Activated T-helper 2 cell treated with anti-CD3 and anti-CD28 coated beads, Interferon-gamma antibody, Interleukin-2, Interleukin-4, amounts not matched to agents 10 μg/mL and 5 μg/mL and 100 μg/mL, durations not matched to agents 14 hours and 24 hours and 36 hours (primary cell): Measurements from ENCODE around the gene ZDHHC14. TPM values are rescaled to one million over a fixed set of nuclear protein-coding genes. Genes with fewer than 3 reads are reported as not detected.

Source experiments
- DNase-seq: peaks from one replicate; pipeline ENCODE4 v3.0.0; 2021; ENCODE audit warnings: low spot score
- H3K27ac Mint-ChIP-seq: one replicate; pipeline ENCODE4 v1.8.0; 2021; ENCODE audit warnings: mixed read lengths
- H3K27me3 Mint-ChIP-seq: one replicate; pipeline ENCODE4 v1.8.0; 2021; ENCODE audit warnings: low read depth, mixed read lengths
- H3K36me3 Mint-ChIP-seq: one replicate; pipeline ENCODE4 v1.8.0; 2021; ENCODE audit warnings: low read depth, mixed read lengths
- H3K4me1 Mint-ChIP-seq: one replicate; pipeline ENCODE4 v1.8.0; 2021; ENCODE audit warnings: low read depth, mixed read lengths
- H3K4me3 Mint-ChIP-seq: one replicate; pipeline ENCODE4 v1.8.0; 2021; ENCODE audit warnings: low read depth, mild to moderate bottlenecking, moderate library complexity, mixed read lengths
- H3K9me3 Mint-ChIP-seq: one replicate; pipeline ENCODE4 v1.8.0; 2021; ENCODE audit warnings: mixed read lengths
- intact Hi-C: fragments of 100-400 bp; cut with micrococcal nuclease; formaldehyde crosslinking; loops from one replicate; pipeline ENCODE4 v1.15.1; 2023
- total RNA-seq: library from RNA; stranded (reverse); gene quantifications from 2 replicates; pipeline ENCODE4 v1.2.3, GENCODE V29; 2022

The ZDHHC14 gene
- total RNA-seq, 1 donor from 2014 or later: 8.4 TPM

DNA sequence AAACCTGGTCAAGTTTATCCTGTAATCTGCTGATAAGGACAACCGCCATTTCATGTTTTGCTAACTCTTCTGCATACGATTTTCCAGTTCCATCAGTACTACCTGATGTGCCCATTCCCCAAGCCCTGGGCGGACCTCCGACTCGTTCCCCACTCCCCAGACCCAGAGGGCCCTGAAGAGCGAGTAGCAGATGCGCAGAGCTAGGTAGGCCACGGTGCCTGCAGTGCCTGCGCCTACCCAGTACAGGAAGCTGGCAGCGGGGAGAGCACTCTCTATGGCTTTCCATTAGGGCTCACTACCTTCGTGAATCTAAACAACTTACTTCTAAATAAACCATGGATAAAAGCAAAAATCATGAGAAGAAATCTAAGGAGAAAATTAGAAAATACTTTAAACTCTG is 14.3 kb upstream of the ZDHHC14 start:
- no peak for DNase-seq
- peaks cover 43% of the 10 kb centered on the region for H3K27me3 Mint-ChIP-seq
- H3K36me3 Mint-ChIP-seq: no peaks in the 10 kb centered on the region
- H3K27ac Mint-ChIP-seq: no peak overlapping the region
- no peak overlapping the region for H3K4me3 Mint-ChIP-seq
- intact Hi-C loops: no loop called here
- H3K9me3 Mint-ChIP-seq: no peaks in the 10 kb centered on the region
- H3K4me1 Mint-ChIP-seq: peaks cover 16% of the 10 kb centered on the region

DNA sequence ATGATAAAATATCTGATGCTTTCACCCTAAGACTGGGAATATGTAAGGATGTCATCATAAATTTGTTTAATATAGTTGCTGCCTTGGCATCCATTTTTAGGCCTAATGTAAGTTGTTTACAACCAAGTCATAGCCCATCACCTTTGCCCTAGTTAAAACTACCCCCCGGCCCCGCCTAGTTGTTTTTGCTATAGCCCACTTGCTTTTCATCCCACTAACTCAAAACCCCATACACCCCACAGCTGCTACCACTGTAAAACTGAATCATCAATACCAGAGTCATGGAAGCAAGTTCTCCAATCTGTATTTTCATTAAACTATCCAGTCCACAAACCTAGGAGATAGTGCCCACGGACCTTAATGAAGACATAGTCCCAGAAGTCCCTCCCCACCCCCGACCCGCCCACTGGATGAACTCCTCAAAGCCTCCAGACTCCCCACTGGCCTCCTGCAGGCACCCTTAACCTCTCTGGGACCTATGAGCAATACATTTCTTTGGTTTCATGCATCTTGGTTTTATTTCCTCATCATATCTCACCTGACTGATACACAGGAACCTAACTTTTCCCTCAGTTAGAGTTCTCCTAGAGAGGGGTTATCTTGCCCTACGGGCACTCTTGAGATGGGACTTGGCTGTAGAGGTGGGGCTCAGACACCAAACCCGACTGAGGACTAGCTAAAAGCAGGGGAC is 12.5 kb upstream of the ZDHHC14 start:
- Mint-ChIP-seq H3K4me3 (no peak overlapping the region), H3K27me3 (peaks cover 48% of the 10 kb centered on the region), H3K36me3 (no peaks in the 10 kb centered on the region), H3K27ac (no peak overlapping the region), H3K9me3 (no peaks in the 10 kb centered on the region), H3K4me1 (peaks cover 16% of the 10 kb centered on the region)
- intact Hi-C loops: no loop called here
- no peak for DNase-seq

DNA sequence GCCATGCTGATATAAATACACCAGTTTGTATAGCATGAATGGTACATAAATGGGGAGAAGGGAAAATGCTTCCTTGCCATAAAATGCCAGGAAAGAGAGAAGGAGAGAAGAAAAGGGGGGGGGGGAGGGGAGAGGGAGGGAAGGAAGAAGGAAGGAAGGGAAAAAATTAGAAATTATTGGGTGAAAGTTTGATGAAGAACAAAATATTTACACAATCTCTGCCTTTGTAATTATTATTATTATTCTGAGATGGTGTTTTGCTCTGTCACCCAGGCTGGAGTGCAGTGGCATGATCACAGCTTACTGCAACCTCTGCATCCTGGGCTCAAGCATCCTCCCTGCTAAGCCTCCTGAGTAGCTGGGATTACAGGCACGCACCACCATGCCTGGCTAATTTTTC is 10.2 kb upstream of the ZDHHC14 start:
- no peaks in the 10 kb centered on the region for H3K9me3 Mint-ChIP-seq
- DNase-seq: no peak
- H3K36me3 Mint-ChIP-seq: no peaks in the 10 kb centered on the region
- H3K27me3 Mint-ChIP-seq: peaks cover 42% of the 10 kb centered on the region
- no peak overlapping the region for H3K27ac Mint-ChIP-seq
- H3K4me3 Mint-ChIP-seq: no peak overlapping the region
- intact Hi-C loops: no loop called here
- peaks cover 16% of the 10 kb centered on the region for H3K4me1 Mint-ChIP-seq

DNA sequence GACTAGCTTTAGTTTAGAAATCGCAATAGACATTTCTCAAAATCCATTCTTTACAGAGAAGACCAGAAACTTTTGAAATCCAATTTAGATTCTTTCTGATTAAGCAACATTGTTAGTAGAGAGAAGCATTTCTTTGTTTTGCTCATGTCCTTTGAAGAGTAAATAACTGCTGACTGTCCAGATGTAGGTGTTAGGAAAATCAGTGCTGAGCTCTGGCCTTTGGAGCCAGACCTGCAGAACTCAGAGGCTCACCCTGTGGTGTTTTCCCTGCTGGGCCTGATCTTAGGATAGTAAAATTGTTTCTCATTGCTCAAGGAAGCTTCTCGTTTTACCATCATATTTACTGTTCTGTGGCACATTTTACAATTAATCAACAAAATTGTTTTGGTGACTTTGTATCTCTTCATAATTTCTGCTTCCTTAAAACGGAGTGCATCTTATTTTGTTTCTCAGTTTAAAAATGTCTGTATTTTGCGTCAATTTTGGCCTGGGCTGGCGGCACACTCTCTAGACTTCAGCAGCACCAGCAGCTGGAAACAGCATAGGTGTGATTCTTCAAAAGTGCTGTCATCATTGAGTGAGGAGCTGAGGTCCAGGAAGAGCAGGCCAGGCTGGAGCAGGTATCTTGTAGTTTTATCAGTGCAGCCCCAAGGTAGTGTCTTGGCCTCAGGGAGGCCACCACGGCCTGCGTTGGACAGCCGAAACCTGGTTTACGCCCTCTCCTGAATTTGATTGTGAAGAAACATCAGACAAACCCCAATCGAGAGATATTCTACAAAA is 8.3 kb upstream of the ZDHHC14 start:
- peaks cover 25% of the 10 kb centered on the region for H3K4me1 Mint-ChIP-seq
- no peak overlapping the region for H3K4me3 Mint-ChIP-seq
- H3K9me3 Mint-ChIP-seq: no peaks in the 10 kb centered on the region
- peaks cover 35% of the 10 kb centered on the region for H3K27me3 Mint-ChIP-seq
- H3K27ac Mint-ChIP-seq: no peak overlapping the region
- DNase-seq: no peak
- intact Hi-C loops: no loop called here
- no peaks in the 10 kb centered on the region for H3K36me3 Mint-ChIP-seq

DNA sequence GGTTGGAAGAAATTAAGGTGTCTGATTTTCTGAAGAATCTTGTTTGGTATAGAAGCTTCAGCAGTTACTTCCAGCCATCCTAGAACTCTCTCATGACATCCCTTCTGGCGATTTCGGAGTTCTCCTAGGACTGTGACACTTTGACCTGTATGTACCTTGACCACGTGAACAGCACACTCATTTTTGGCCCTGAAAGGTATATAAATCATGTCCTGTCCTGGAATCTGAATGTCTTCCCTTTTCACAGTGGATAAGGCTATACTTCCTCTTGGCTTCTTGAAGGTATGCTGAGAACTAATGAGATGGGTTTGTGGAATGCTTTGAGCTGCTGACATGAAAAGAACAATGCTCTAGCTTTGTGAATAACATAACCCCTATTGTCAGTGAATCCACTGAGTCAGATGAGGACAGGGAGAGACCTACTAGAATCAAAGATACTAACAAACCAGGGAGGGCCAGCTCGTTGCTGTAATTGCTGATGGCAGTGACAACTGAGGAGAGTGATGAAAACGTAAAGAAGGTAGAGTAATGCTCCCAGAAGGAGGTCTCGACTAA is 6.0 kb upstream of the ZDHHC14 start:
- Mint-ChIP-seq H3K27me3 (peaks cover 26% of the 10 kb centered on the region), H3K4me1 (peaks cover 17% of the 10 kb centered on the region), H3K36me3 (no peaks in the 10 kb centered on the region), H3K27ac (no peak overlapping the region), H3K9me3 (no peaks in the 10 kb centered on the region), H3K4me3 (no peak overlapping the region)
- intact Hi-C loops: no loop called here
- DNase-seq: no peak

DNA sequence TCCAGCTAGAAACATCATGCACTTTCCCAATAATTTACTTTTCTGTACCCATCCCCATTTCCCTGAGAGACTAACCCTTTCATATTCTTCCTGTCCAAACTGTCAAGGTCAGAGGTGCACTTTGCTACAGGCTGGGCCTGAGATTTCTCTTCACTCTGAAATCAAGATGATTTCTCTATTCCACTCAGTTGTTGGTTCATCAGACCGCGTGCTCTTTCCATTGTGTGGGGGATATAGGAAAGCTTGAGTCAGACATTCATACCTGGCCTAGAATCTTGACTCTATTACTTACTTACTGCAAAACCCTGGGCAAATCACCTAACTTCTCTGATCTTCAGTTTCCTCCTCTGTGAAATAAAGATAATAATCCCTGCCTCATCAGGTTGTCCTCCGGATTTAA is 4.7 kb upstream of the ZDHHC14 start:
- H3K4me1 Mint-ChIP-seq: peaks cover 16% of the 10 kb centered on the region

DNA sequence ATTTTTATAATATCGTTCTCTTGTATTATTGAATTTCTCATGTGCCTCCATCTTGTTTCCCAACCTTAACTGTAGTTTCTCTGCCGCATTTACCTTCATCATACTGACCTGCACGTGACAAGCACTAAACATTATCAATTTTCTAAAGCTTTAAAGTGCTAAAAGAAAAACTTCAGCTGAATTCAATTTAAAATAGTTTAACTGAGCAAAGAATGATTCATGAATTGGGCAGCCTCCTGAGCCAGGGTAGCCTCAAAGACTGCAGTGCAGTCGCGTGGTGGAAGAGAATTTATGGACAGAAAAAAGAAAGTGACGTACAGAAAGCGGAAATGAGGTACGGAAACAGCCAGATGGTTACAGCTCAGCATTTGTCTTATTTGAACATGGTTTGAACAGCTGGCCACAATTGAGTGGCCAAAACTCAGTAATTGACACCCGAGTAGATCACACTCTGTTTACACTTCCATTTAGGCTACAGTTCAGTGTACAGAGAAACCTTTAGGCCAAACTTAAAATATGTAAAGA is 4.2 kb upstream of the ZDHHC14 start:
- DNase-seq: no peak
- H3K4me3 Mint-ChIP-seq: no peak overlapping the region
- H3K36me3 Mint-ChIP-seq: no peaks in the 10 kb centered on the region
- H3K4me1 Mint-ChIP-seq: peaks cover 16% of the 10 kb centered on the region
- intact Hi-C loops: no loop called here
- peaks cover 13% of the 10 kb centered on the region for H3K27me3 Mint-ChIP-seq
- H3K27ac Mint-ChIP-seq: peak overlapping the region; percentile 1
- H3K9me3 Mint-ChIP-seq: no peaks in the 10 kb centered on the region

More for the DNA sequence above, 4.7 kb upstream of the ZDHHC14 start:
- no peaks in the 10 kb centered on the region for H3K9me3 Mint-ChIP-seq
- H3K27ac Mint-ChIP-seq: no peak overlapping the region
- intact Hi-C loops: no loop called here
- no peak for DNase-seq
- peaks cover 16% of the 10 kb centered on the region for H3K27me3 Mint-ChIP-seq
- H3K36me3 Mint-ChIP-seq: no peaks in the 10 kb centered on the region
- H3K4me3 Mint-ChIP-seq: no peak overlapping the region

DNA sequence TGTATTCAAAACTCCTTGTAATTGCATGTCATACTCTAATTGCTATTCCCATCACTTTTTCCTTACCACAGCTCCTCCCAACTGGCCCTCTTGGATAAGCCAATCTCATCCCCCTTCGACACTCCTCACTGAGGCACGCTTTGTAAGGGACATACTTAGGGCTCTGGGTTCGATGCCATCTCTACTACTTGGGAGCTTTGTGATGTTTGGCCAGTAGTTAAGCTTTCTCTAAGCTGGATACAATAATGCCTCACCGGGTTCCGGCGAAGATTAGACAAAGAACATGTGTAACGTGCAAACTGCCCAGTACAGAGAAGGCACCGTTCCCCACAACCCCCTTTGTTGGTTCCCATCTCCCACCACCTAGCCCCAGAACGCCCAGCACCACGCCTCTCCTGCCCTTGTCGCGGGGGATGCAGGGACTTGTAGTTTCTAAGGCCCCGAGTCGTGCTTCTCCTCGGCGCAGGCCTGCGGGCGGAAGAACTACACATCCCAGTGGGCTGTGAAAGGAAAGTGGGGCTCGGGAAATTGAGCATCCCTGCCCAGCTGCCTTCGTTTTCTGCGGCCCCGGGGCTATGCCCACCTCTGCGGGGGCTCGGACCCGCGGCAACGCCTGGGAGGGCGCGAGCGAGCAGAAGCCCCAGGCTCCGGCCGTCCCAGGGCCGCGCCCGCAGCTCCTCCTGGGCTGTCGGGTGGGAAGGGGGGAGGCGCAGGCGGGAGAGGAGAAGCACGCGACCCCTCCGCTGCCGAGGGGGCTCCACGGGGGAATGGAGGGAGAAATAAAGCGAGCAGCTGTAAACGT is 1.1 kb upstream of the ZDHHC14 start:
- peak overlapping the region; percentile 74 for H3K4me3 Mint-ChIP-seq
- intact Hi-C loops: loop anchor here (1.0 to 10.0 kb wide), 6 partner anchors 57 to 565 kb away; partner anchors contain the start of gene TMEM242
- peak; percentile 84 for DNase-seq
- H3K27me3 Mint-ChIP-seq: peaks cover 14% of the 10 kb centered on the region
- H3K36me3 Mint-ChIP-seq: peaks cover 15% of the 10 kb centered on the region
- H3K9me3 Mint-ChIP-seq: no peaks in the 10 kb centered on the region
- peaks cover 29% of the 10 kb centered on the region for H3K4me1 Mint-ChIP-seq
- H3K27ac Mint-ChIP-seq: peak overlapping the region; percentile 59

DNA sequence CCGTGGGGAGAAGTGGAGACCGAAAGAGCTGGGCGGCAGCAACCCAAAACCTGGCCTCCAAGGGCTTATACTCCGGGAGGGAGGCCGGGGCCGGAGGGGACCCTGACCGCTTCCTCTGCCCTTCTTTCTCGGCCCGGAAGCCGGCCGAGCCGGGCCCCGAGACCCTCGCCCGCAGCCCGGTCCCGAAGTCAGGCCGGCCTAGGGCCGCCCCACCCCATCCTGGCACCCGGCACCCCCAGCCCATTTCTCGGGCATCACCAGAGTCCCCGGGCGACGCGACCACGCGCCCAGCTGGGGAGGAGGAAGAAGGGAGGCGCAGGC is 572 bp upstream of the ZDHHC14 start:
- intact Hi-C loops: loop anchor here (1.0 to 10.0 kb wide), 6 partner anchors 57 to 564 kb away; partner anchors contain the start of gene TMEM242
- Mint-ChIP-seq H3K36me3 (peaks cover 17% of the 10 kb centered on the region), H3K4me3 (peak overlapping the region; percentile 74), H3K4me1 (peaks cover 31% of the 10 kb centered on the region), H3K9me3 (no peaks in the 10 kb centered on the region), H3K27me3 (peaks cover 14% of the 10 kb centered on the region), H3K27ac (peak overlapping the region; percentile 59)
- no peak for DNase-seq

DNA sequence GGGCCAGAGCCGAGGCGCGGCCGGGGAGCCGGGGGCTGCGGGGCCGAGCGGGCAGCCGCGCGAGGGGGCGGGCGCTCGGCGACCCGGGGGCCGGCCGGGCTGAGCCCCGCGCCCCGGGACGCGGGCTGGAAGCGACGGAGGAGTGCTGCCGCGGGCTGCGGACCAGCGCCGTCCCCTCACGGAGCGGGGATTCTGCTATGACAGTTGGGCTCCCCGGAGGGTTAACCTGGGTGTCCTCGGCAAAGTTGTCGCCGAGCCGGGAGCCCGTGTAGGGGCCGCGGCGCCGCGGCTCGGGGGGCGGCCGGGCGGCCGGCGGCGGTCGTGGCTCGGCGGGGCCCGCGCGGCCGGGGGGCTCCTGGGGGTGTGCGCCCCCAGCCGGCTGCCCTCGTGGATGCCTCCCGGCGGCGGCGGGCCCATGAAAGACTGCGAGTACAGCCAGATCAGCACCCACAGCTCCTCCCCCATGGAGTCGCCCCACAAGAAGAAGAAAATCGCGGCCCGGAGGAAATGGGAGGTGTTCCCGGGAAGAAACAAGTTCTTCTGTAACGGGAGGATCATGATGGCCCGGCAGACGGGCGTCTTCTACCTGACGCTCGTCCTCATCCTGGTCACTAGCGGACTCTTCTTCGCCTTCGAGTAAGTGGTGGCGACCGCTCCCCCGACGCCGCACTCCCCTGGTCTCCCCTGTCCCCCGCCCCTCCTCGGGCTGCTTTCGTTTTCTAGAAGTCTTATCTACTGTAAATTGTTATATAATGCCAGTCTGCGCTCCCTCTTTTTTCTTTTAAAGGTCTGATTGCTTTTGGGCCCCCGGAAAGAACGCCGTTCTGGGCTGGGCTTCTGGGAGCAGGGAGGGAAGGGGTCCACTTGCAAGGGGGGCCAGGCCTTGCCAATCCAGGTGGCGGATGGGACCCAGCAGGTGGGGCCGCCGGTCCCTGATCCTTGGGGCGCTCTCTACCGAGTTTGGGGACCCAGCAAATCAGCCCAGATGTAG is 936 bp downstream of the ZDHHC14 start:
- H3K4me3 Mint-ChIP-seq: peak overlapping the region; percentile 86

DNA sequence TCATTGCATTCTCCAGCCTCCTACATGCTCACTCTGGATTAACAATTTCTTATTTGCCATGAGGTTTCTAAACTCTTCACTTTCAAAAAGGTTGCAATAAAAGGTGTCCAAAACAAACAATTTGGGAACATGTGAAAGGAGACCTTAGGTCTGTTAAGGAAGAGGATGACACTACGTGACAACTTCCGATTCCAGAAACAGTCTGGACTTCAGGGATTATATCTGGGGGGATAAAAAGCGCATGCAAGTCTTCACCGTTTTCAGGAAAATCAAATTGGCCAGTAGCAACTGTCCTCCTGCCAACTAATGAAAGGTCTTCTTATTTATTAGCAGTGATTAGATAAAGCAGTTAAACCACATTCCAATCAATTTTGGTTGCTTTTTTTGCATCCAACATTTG is 1.8 kb downstream of the ZDHHC14 start:
- DNase-seq: no peak
- Mint-ChIP-seq H3K27ac (peak overlapping the region; percentile 14), H3K4me3 (peak overlapping the region; percentile 86), H3K4me1 (peaks cover 24% of the 10 kb centered on the region), H3K36me3 (peaks cover 19% of the 10 kb centered on the region), H3K27me3 (peaks cover 11% of the 10 kb centered on the region), H3K9me3 (no peaks in the 10 kb centered on the region)
- intact Hi-C loops: loop anchor here (5.0 to 10.0 kb wide), 3 partner anchors 154 to 562 kb away; no protein-coding TSS in a partner anchor

More for the DNA sequence above, 936 bp downstream of the ZDHHC14 start:
- intact Hi-C loops: loop anchor here (2.0 to 10.0 kb wide), 4 partner anchors 83 to 563 kb away; no protein-coding TSS in a partner anchor
- peaks cover 19% of the 10 kb centered on the region for H3K36me3 Mint-ChIP-seq
- H3K27me3 Mint-ChIP-seq: peaks cover 11% of the 10 kb centered on the region
- H3K4me1 Mint-ChIP-seq: peaks cover 26% of the 10 kb centered on the region
- H3K9me3 Mint-ChIP-seq: no peaks in the 10 kb centered on the region
- DNase-seq: peak; percentile 49
- H3K27ac Mint-ChIP-seq: peak overlapping the region; percentile 80
